GM12878 (cell line): ENCODE data around the gene ANXA4. TPM values are rescaled to one million over a fixed set of nuclear protein-coding genes. Genes with fewer than 3 reads are reported as not detected.

Source experiments
- ATAC-seq: fragments of 200-7000 bp; cut with Tn5 transposase; 3 replicates; pipeline ENCODE4 v1.9.1; 2020; ENCODE audit warnings: mild to moderate bottlenecking, moderate library complexity
- BruUV-seq: library from RNA; stranded (reverse); fragments of 400-500 nt; replicated peaks from 2 replicates; lab custom pipeline; 2021; lab: Mats Ljungman, UMichigan
- CTCF ChIA-PET: fragments of 300-600 bp; sonication (Branson Sonifier 250); formaldehyde crosslinking; extraction: SDS; loops from one replicate; lab custom pipeline; 2021; ENCODE audit warnings: inconsistent platforms; lab: Yijun Ruan, JAX
- POLR2A ChIA-PET: fragments of 350-600 bp; formaldehyde crosslinking; extraction: SDS; loops from one replicate; lab custom pipeline; 2021; ENCODE audit warnings: inconsistent platforms; lab: Charles Lee
- RAD21 ChIA-PET: fragments of 300-600 bp; sonication (Branson Sonifier 250); formaldehyde crosslinking; loops from one replicate; lab custom pipeline; 2023; ENCODE audit warnings: antibody characterized with exemption; ENCODE audit not compliant: unreplicated experiment; lab: Charles Lee
- SMC1A ChIA-PET: fragments of 300-600 bp; sonication (Branson Sonifier 250); formaldehyde crosslinking; loops from one replicate; lab custom pipeline; 2023; ENCODE audit not compliant: unreplicated experiment, uncharacterized antibody; lab: Charles Lee
- DNase-seq: peaks from one replicate; pipeline ENCODE4 v3.0.0-alpha.2; 2011; ENCODE audit warnings: low read depth, low spot score
- FAIRE-seq: peaks from 3 replicates; lab custom pipeline; 2011; peaks lifted over from hg19 to GRCh38; lab: Jason Lieb, UNC
- H2AFZ ChIP-seq: 2 replicates; pipeline ENCODE4 v1.6.0; 2011; ENCODE audit warnings: low read depth, low read length, control low read depth; ENCODE audit not compliant: control insufficient read depth
- H3K27ac ChIP-seq: 2 replicates; pipeline ENCODE4 v1.5.1; 2011; ENCODE audit warnings: control low read depth; ENCODE audit not compliant: control insufficient read depth, insufficient read depth
- H3K27me3 ChIP-seq, 2 experiments: replicated peaks in 1 of 2; 2 replicates each; pipeline versions ENCODE4 v1.6.0 to v1.6.1; 2011; ENCODE audit warnings: low read length in 1 of 2; ENCODE audit not compliant: control insufficient read depth in 2 of 2, insufficient read depth in 2 of 2
- H3K36me3 ChIP-seq, 2 experiments: 2 replicates each; pipeline ENCODE4 v1.5.1; 2011; ENCODE audit warnings: low read length in 1 of 2; ENCODE audit not compliant: control insufficient read depth in 2 of 2, insufficient read depth in 2 of 2
- H3K4me1 ChIP-seq: 2 replicates; pipeline ENCODE4 v1.6.1; 2011; ENCODE audit warnings: mild to moderate bottlenecking, low read length, moderate library complexity, mixed read lengths; ENCODE audit not compliant: control insufficient read depth, insufficient read depth
- H3K4me2 ChIP-seq: 2 replicates; pipeline ENCODE4 v1.6.0; 2011; ENCODE audit warnings: control low read depth; ENCODE audit not compliant: control insufficient read depth, insufficient read depth
- H3K4me3 ChIP-seq: fragments of 200-600 bp; sonication (generic); 2 replicates; pipeline ENCODE4 v1.5.1; 2016
- H3K79me2 ChIP-seq: 2 replicates; pipeline ENCODE4 v1.6.0; 2011; ENCODE audit warnings: low read length; ENCODE audit not compliant: control insufficient read depth, insufficient read depth
- H3K9ac ChIP-seq: 2 replicates; pipeline ENCODE4 v1.8.0; 2011; ENCODE audit warnings: low read length, control low read depth, mixed read lengths; ENCODE audit not compliant: control insufficient read depth, insufficient read depth
- H3K9me3 ChIP-seq: replicated peaks from 3 replicates; pipeline ENCODE4 v1.5.1; 2011; ENCODE audit warnings: mild to moderate bottlenecking, low read length; ENCODE audit not compliant: control insufficient read depth, insufficient read depth
- H4K20me1 ChIP-seq: 2 replicates; pipeline ENCODE4 v1.6.0; 2011; ENCODE audit not compliant: control insufficient read depth, insufficient read depth
- BHLHE40 ChIP-seq, 2 experiments: fragments of 450-650 bp in 1 of 2; IDR thresholded peaks; 2 replicates each; pipeline ENCODE4 v1.6.1; 2011 to 2017; ENCODE audit warnings: low read depth in 2 of 2, borderline replicate concordance in 1 of 2, improper control_type of control experiment in 1 of 2, low read length in 1 of 2, mild to moderate bottlenecking in 1 of 2
- CBFB ChIP-seq: IDR thresholded peaks from 2 replicates; pipeline ENCODE4 v1.6.1; 2016; ENCODE audit warnings: antibody characterized with exemption, low read depth
- EED ChIP-seq: sonication (generic); IDR thresholded peaks from 2 replicates; pipeline ENCODE4 v1.6.1; 2016; ENCODE audit warnings: antibody characterized with exemption, low read depth
- ESRRA ChIP-seq: IDR thresholded peaks from 2 replicates; pipeline ENCODE4 v1.6.1; 2012; ENCODE audit warnings: mild to moderate bottlenecking, low read length, improper control_type of control experiment
- GABPA ChIP-seq: IDR thresholded peaks from 2 replicates; pipeline ENCODE4 v1.6.1; 2014; ENCODE audit warnings: antibody characterized with exemption, low read depth, mild to moderate bottlenecking, inconsistent platforms
- HCFC1 ChIP-seq: fragments of 150-350 bp; IDR thresholded peaks from 2 replicates; pipeline ENCODE4 v1.6.1; 2014; ENCODE audit warnings: low read length
- HDAC6 ChIP-seq: fragments of 200-600 bp; sonication (generic); IDR thresholded peaks from one replicate; pipeline ENCODE4 v1.8.0; 2017; ENCODE audit warnings: antibody characterized with exemption; ENCODE audit not compliant: unreplicated experiment
- IRF4 ChIP-seq: IDR thresholded peaks from 2 replicates; pipeline ENCODE4 v1.6.1; 2011; ENCODE audit warnings: low read depth, low read length
- NR2C1 ChIP-seq: fragments of 450-650 bp; IDR thresholded peaks from 2 replicates; pipeline ENCODE4 v1.6.1; 2017; ENCODE audit warnings: antibody characterized with exemption, mild to moderate bottlenecking, moderate library complexity
- RAD51 ChIP-seq: fragments of 450-650 bp; IDR thresholded peaks from 2 replicates; pipeline ENCODE4 v1.6.1; 2016; ENCODE audit warnings: moderate library complexity, mild to moderate bottlenecking, inconsistent platforms
- RELA ChIP-seq: fragments of 450-650 bp; IDR thresholded peaks from 2 replicates; pipeline ENCODE4 v1.8.0; 2014; ENCODE audit warnings: borderline replicate concordance; ENCODE audit not compliant: partially characterized antibody
- TCF7 ChIP-seq: IDR thresholded peaks from 2 replicates; pipeline ENCODE4 v1.6.1; 2014; ENCODE audit warnings: antibody characterized with exemption, borderline replicate concordance
- ZNF24 ChIP-seq: fragments of 450-650 bp; IDR thresholded peaks from 2 replicates; pipeline ENCODE4 v1.6.1; 2017; ENCODE audit warnings: antibody characterized with exemption, mild to moderate bottlenecking
- WGBS: methylation state at CpG from one replicate; pipeline ENCODE4 v1.1.6; 2016; ENCODE audit warnings: low lambda C conversion rate; ENCODE audit not compliant: insufficient replicate concordance, insufficient coverage; ENCODE audit errors: missing lambda C conversion rate; 5-methylcytosine and 5-hydroxymethylcytosine counted together
- in situ Hi-C: fragments of 300-500 bp; cut with MboI; formaldehyde crosslinking; loops from 9 replicates; pipeline ENCODE4 v1.14.3; 2018; ENCODE audit warnings: mixed read lengths
- intact Hi-C: fragments of 100-400 bp; cut with micrococcal nuclease; formaldehyde crosslinking; loops from one replicate; pipeline ENCODE4 v1.14.2; 2022; ENCODE audit not compliant: unreplicated experiment
- polyA plus RNA-seq, 11 experiments: library from polyadenylated mRNA; depleted of rRNA in 4 of 11; unstranded in 6 of 11; stranded (reverse) in 5 of 11; fragments of >200 nt; fragmentation: Nextera tagmentation in 4 of 11; fragmentation: Illumina TruSeq in 1 of 11; extraction: Ambion mirVana in 4 of 11; extraction: Trizol in 1 of 11; gene quantifications; 1 replicate in 1 of 11; 2 replicates in 10 of 11; pipeline versions ENCODE4 v1.2.1 to v1.2.3, GENCODE V29; 2011 to 2016; ENCODE audit warnings: inconsistent platforms in 2 of 11, missing spikeins in 2 of 11, low read depth in 1 of 11
- total RNA-seq, 4 experiments: library from RNA; depleted of rRNA in 3 of 4; stranded (reverse); fragments of >200 nt in 3 of 4; fragmentation: Illumina TruSeq in 1 of 4; extraction: Trizol in 1 of 4; gene quantifications; 2 replicates each; pipeline versions ENCODE4 v1.2.1 to v1.2.3, GENCODE V29; 2013 to 2021
- TF ChIP-seq, protein P1 (sequence below): IDR thresholded peaks from 2 replicates; pipeline ENCODE4 v1.6.1; 2012; ENCODE audit warnings: low read depth, low read length, improper control_type of control experiment
- TF ChIP-seq, protein P2 (sequence below): fragments of 450-650 bp; IDR thresholded peaks from 2 replicates; pipeline ENCODE4 v1.6.1; 2017; ENCODE audit warnings: mild to moderate bottlenecking, moderate library complexity

Gene ANXA4
- total and polyA plus RNA-seq, 10 of the 15 experiments (the other 5 are each of a cell fraction or from before 2014, with no cell fraction given): 16.3 to 97.2 (median 71.0) TPM

DNA sequence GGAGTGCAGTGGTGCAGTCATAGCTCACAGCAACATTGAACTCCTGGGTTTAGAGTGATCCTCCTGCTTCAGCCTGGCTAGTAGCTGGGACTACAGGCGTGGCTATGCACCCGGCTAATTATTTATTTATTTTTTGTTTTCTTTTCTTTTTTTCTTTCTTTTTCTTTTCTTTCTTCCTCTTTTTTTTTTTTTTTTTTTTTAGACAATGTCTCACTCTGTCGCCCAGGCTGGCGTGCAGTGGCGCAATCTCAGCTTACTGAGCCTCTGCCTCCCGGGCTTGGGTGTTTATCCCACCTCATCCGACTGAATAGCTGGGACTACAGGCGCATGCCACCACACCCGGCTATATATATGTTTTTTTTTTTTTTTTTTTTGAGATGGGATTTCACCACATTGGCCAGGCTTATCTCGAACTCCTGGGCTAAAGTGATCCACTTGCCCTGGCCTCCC, 1.4 kb upstream of the ANXA4 start:
- BruUV-seq: no TSS peak
- Histone ChIP-seq H3K27ac (no peak overlapping the region), H4K20me1 (no peaks in the 10 kb centered on the region)
- WGBS: 58% methylated on average over 9 of the region's 10 CpGs
- RAD21 ChIA-PET: interaction anchor here (0.6 to 8.3 kb wide), 13 partner anchors 9 to 403 kb away, joined by 3 to 76 read pairs (median 11); no protein-coding TSS in a partner anchor
- no peak for TF ChIP-seq IRF4
- no peak for TF ChIP-seq NR2C1
- TF ChIP-seq CBFB: no peak
- TF ChIP-seq RAD51: no peak
- no peak for TF ChIP-seq ZNF24
- no peak for TF ChIP-seq HCFC1
- no peak for TF ChIP-seq RELA
- TF ChIP-seq, protein P1, sequence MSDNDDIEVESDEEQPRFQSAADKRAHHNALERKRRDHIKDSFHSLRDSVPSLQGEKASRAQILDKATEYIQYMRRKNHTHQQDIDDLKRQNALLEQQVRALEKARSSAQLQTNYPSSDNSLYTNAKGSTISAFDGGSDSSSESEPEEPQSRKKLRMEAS: no peak
- no peak for TF ChIP-seq ESRRA
- no peak for TF ChIP-seq BHLHE40 (IDR thresholded peaks at IDR 0.05; ENCODE audit: borderline replicate concordance in 1 of 2, low read depth in 2 of 2, low read length in 1 of 2)
- TF ChIP-seq HDAC6: no peak
- TF ChIP-seq GABPA: no peak
- TF ChIP-seq, protein P2, sequence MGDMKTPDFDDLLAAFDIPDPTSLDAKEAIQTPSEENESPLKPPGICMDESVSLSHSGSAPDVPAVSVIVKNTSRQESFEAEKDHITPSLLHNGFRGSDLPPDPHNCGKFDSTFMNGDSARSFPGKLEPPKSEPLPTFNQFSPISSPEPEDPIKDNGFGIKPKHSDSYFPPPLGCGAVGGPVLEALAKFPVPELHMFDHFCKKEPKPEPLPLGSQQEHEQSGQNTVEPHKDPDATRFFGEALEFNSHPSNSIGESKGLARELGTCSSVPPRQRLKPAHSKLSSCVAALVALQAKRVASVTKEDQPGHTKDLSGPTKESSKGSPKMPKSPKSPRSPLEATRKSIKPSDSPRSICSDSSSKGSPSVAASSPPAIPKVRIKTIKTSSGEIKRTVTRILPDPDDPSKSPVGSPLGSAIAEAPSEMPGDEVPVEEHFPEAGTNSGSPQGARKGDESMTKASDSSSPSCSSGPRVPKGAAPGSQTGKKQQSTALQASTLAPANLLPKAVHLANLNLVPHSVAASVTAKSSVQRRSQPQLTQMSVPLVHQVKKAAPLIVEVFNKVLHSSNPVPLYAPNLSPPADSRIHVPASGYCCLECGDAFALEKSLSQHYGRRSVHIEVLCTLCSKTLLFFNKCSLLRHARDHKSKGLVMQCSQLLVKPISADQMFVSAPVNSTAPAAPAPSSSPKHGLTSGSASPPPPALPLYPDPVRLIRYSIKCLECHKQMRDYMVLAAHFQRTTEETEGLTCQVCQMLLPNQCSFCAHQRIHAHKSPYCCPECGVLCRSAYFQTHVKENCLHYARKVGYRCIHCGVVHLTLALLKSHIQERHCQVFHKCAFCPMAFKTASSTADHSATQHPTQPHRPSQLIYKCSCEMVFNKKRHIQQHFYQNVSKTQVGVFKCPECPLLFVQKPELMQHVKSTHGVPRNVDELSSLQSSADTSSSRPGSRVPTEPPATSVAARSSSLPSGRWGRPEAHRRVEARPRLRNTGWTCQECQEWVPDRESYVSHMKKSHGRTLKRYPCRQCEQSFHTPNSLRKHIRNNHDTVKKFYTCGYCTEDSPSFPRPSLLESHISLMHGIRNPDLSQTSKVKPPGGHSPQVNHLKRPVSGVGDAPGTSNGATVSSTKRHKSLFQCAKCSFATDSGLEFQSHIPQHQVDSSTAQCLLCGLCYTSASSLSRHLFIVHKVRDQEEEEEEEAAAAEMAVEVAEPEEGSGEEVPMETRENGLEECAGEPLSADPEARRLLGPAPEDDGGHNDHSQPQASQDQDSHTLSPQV: no peak
- no peak for TF ChIP-seq EED
- no peak for TF ChIP-seq TCF7
- TF ChIP-seq, all 136 proteins: peak for 0
- intact Hi-C loops: loop anchor here (5.0 kb wide), 2 partner anchors 57 to 77 kb away; no protein-coding TSS in a partner anchor
- no peak for FAIRE-seq
- DNase-seq: no peak
- Histone ChIP-seq H3K79me2 (peaks cover 35% of the 10 kb centered on the region), H2AFZ (no peak overlapping the region), H3K27me3 (no peaks in the 10 kb centered on the region), H3K9me3 (no peaks in the 10 kb centered on the region), H3K4me3 (no peak overlapping the region), H3K9ac (0 out of 2 replicates have a peak overlapping the region, but pooled peaks have one; percentile 90), H3K4me1 (peaks cover 8% of the 10 kb centered on the region), H3K4me2 (peak overlapping the region; percentile 96; the same call in 1 of the 2 replicates), H3K36me3 (no peaks in the 10 kb centered on the region; a peak in 1 of 4 replicates)
- in situ Hi-C loops: loop anchor here (5.0 kb wide), 1 partner anchor 67 kb away; no protein-coding TSS in a partner anchor
- SMC1A ChIA-PET: interaction anchor here (0.6 to 9.1 kb wide), 11 partner anchors 10 to 179 kb away, joined by 3 to 164 read pairs (median 9); partner anchors contain the start of gene SNRNP27
- POLR2A ChIA-PET: interaction anchor here (0.6 to 5.2 kb wide), 17 partner anchors 9 to 424 kb away, joined by 3 to 61 read pairs (median 8); no protein-coding TSS in a partner anchor
- no peak for ATAC-seq
- CTCF ChIA-PET: interaction anchor here (0.6 to 6.4 kb wide), 12 partner anchors 9 to 77 kb away, joined by 3 to 60 read pairs (median 4); no protein-coding TSS in a partner anchor
